ENCODE results near the gene DOCK1.

Gene DOCK1

GRCh38 chr10:127221281-127221680 is 316.1 kb downstream of the DOCK1 start:
- no peak for DNase-seq (ENCODE audit: low spot score)

GRCh38 chr10:127227027-127227426 is 321.8 kb downstream of the DOCK1 start:
- no peak for DNase-seq (ENCODE audit: low spot score)

GRCh38 chr10:127227663-127228062 is 322.4 kb downstream of the DOCK1 start:
- DNase-seq (ENCODE audit: low spot score): no peak

GRCh38 chr10:127228195-127228787 is 323.1 kb downstream of the DOCK1 start:
- no peak for DNase-seq (ENCODE audit: low spot score)

GRCh38 chr10:127234306-127234800 is 329.1 kb downstream of the DOCK1 start:
- DNase-seq (ENCODE audit: low spot score): no peak

GRCh38 chr10:127236266-127236665 is 331.0 kb downstream of the DOCK1 start:
- no peak for DNase-seq (ENCODE audit: low spot score)

- no peak for DNase-seq (ENCODE audit: low spot score)
Observed at GRCh38 chr10:127242914-127243313, 337.7 kb downstream of the DOCK1 start.

- peak; percentile 28 for DNase-seq (ENCODE audit: low spot score)
Observed at GRCh38 chr10:127243490-127244272, 338.5 kb downstream of the DOCK1 start.

- DNase-seq (ENCODE audit: low spot score): no peak
Observed at GRCh38 chr10:127245456-127245855, 340.2 kb downstream of the DOCK1 start.

- DNase-seq (ENCODE audit: low spot score): no peak
Observed at GRCh38 chr10:127250031-127250430, 344.8 kb downstream of the DOCK1 start.

GRCh38 chr10:127252818-127253217 is 347.6 kb downstream of the DOCK1 start:
- no peak for DNase-seq (ENCODE audit: low spot score)

- DNase-seq (ENCODE audit: low spot score): no peak
Observed at GRCh38 chr10:127254276-127254675, 349.0 kb downstream of the DOCK1 start.

GRCh38 chr10:127257395-127257794 is 352.2 kb downstream of the DOCK1 start:
- no peak for DNase-seq (ENCODE audit: low spot score)

GRCh38 chr10:127259347-127259746 is 354.1 kb downstream of the DOCK1 start:
- DNase-seq (ENCODE audit: low spot score): no peak

GRCh38 chr10:127262606-127263005 is 357.4 kb downstream of the DOCK1 start:
- no peak for DNase-seq (ENCODE audit: low spot score)

- no peak for DNase-seq (ENCODE audit: low spot score)
Observed at GRCh38 chr10:127265288-127265687, 360.1 kb downstream of the DOCK1 start.

GRCh38 chr10:127266431-127266830 is 361.2 kb downstream of the DOCK1 start:
- DNase-seq (ENCODE audit: low spot score): no peak

- no peak for DNase-seq (ENCODE audit: low spot score)
Observed at GRCh38 chr10:127267442-127267841, 362.2 kb downstream of the DOCK1 start.

- DNase-seq (ENCODE audit: low spot score): no peak
Observed at GRCh38 chr10:127272076-127272475, 366.8 kb downstream of the DOCK1 start.

- DNase-seq (ENCODE audit: low spot score): no peak
Observed at GRCh38 chr10:127275272-127275671, 370.0 kb downstream of the DOCK1 start.

- DNase-seq (ENCODE audit: low spot score): no peak
Observed at GRCh38 chr10:127275793-127276450, 370.7 kb downstream of the DOCK1 start.

- DNase-seq (ENCODE audit: low spot score): no peak
Observed at GRCh38 chr10:127276794-127277462, 371.7 kb downstream of the DOCK1 start.
